Measurements from ENCODE around the gene ZNF827.

The ZNF827 gene

DNA sequence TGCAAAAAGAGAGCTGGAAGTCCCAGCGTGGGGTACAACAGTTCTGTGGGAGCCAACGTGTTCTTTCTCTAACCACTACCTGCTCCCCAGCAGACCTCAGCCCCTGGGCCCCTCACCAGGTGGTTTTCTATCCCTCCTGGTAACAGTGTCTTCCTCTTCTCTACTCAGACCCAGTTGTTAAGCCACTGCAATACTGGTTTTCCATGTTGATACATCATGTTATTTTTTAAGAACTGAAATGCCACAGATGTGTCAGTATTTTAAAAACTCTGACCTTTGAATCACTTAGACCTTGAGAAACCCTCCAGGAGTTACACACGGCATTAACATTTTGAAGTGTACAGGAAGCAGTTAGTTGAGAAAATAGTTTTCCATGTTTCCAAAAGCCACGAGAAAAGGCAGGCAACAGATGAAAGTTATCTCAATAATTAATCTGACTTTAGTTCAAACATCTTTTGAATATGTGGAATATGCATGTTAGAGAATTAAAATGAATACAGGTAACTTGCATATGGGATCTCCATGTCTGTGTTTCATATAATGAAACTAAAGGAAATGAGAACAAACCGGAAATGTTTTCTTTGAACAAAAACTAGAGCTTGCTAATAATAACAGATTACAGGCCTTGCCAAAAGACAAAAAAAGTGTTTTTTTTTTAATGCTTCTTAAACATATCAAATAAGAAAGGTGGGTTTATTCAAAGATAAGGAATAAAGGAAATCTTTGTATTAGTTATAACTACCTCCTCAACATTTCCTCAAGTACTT, 108.8 kb downstream of the ZNF827 start:
- DNase-seq (ENCODE audit: low read depth in 2 of 2): no peak

DNA sequence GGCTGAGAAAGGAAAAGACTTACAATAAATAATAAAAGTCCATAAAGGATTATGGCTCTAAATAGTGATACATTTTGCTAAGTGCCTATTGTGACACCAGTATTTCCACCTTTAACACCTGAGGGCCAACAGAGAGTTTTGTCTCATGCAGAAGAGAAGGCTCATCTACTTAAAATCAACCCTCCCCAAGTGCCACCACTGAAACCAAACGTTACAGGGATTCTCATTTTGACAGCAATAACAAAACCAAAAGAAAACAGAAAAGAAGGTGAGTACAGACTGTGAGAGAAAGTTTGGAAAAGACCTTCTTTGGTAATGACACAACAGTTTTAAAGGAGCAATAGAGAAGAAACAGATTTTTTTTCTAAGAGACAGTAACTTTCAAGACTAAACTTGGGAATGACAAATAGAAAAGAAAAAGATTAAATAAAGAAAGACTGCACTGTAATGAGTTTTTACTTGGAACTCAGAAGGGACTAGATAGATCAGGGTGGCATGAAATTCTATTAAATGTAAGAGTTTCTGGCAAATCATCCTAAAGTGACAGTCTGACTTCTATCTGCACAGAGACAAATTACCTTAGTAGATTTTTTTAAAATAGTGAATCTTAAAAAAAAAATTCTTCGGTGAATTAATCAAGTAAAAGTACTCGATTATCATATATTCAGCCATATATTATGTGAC, 109.7 kb downstream of the ZNF827 start:
- no peak for DNase-seq (ENCODE audit: low read depth in 2 of 2)

- DNase-seq (ENCODE audit: low read depth in 2 of 2): no peak
These were observed 110.7 kb downstream of the ZNF827 start for GRCh38 chr4:145827885-145828284.

GRCh38 chr4:145825255-145825654, 113.4 kb downstream of the ZNF827 start:
- DNase-seq (ENCODE audit: low read depth in 2 of 2): no peak

GRCh38 chr4:145824463-145824862, 114.2 kb downstream of the ZNF827 start:
- DNase-seq (ENCODE audit: low read depth in 2 of 2): no peak

DNA sequence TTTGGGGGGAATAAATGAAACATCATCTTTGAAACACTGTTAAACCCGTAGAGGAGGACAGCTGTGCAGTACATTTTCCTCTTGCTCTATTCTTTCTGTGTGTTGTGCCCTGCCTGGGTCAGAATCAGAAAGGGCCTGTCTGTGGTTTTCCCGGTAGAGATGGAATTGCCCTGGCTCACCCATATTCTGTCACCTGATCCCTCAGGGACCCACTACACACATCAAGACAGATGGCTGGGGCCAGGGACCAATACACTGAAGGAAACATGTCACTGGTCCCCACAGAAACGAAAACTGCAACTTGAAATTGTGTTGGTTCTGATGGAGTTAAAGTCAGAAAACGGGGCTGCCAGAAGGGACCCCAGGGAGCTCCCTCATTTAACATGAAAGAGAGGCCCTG, 114.9 kb downstream of the ZNF827 start:
- DNase-seq (ENCODE audit: low read depth in 2 of 2): no peak

DNA sequence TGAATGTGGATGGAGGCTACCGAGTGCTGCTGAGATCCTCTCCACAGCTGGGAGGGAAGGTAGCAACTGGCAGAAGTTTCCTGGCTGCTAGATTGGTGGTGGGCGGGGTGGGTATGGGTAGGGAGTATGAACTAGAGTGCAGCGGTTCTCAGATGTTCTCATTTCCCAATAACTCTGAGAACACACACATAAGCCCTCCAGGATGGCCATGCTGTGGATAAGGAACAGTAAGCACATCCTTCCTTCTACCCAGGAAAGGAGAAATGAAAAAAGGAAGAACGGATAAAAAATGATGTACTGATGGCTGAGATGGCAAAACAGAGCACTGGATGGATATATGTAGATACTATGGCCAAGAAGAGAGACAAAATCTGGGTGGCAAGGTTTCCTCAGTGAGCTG, 116.0 kb downstream of the ZNF827 start:
- DNase-seq (ENCODE audit: low read depth in 2 of 2): no peak

DNA sequence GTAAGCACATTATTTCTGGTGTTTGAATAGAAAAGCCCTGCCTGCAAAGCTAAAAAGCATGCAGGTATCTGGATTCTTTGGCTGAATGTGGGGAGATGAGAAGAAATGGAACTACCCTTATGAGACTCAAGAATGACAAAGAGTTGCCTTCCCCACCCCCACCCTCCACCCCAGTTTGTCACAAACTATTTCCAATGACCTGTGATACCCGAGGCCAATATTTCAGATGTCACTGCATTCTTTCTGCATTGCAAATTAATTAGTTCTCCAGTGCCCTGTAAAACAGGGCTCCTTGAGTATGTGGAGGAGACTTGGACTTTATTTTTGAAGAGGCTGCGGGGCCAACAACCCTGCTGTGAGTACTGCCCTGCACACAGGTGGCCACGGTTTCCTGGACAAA, 116.4 kb downstream of the ZNF827 start:
- no peak for DNase-seq (ENCODE audit: low read depth in 2 of 2)

GRCh38 chr4:145821766-145822165, 116.9 kb downstream of the ZNF827 start:
- no peak for DNase-seq (ENCODE audit: low read depth in 2 of 2)

DNA sequence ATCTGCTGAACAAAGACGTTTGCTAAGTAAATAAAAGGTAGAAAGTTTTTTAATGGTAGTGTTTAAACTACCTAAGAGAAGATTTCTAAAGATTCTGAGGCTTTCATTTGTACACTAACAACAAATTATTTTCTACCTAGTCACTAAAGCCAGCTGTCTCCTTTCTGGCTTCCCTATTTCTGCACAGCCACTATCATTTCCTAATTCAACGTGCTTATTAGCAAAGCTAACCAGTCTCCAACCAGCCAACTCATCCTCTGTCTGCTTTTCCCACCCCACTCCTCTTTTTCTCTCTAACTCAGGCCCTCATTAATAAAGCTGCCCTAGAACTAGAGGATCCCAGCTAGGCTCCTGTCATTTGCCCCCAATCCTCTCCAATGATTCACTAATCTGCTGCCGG, 118.2 kb downstream of the ZNF827 start:
- no peak for DNase-seq (ENCODE audit: low read depth in 2 of 2)

DNA sequence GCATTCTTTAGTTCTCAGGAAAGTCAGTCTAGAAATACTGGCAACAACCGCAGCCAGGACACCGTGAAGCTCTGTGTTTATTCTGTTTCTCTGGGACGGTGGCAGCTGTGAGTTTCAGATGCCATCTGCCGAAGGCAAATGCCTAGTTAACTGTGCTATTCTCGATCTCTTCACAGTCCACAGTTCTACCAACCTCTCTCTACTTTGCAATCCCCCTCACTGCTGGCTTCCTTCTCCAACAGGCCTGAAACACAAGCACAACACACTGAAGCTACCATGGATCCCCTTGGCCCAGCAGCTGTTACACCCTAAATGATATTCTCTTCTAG, 118.8 kb downstream of the ZNF827 start:
- DNase-seq (ENCODE audit: low read depth in 2 of 2): no peak

- no peak for DNase-seq (ENCODE audit: low read depth in 2 of 2)
These were observed 119.3 kb downstream of the ZNF827 start for GRCh38 chr4:145819101-145819852.

- DNase-seq (ENCODE audit: low read depth in 2 of 2): no peak
These were observed 120.6 kb downstream of the ZNF827 start for GRCh38 chr4:145818011-145818410.

- DNase-seq (ENCODE audit: low read depth in 2 of 2): no peak
These were observed 122.5 kb downstream of the ZNF827 start for GRCh38 chr4:145816091-145816490.

DNA sequence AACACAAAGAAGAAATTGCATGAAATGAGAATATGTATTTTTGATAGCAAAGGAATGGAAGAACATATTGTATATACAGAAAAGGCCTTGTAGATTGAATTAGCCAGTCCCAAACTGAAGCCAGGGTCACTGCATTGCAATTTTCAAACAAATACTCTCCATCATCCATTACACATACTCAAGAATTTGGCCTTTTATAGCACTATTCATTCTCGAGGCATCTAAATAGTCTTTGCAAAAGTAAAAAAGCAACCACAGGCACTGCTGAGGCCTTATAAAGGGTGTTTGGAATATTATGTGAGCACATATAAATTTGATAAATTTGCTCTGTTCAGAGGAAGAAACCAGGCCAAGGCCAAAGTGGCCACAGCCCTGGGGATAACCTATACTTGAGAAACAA, 123.0 kb downstream of the ZNF827 start:
- no peak for DNase-seq (ENCODE audit: low read depth in 2 of 2)

DNA sequence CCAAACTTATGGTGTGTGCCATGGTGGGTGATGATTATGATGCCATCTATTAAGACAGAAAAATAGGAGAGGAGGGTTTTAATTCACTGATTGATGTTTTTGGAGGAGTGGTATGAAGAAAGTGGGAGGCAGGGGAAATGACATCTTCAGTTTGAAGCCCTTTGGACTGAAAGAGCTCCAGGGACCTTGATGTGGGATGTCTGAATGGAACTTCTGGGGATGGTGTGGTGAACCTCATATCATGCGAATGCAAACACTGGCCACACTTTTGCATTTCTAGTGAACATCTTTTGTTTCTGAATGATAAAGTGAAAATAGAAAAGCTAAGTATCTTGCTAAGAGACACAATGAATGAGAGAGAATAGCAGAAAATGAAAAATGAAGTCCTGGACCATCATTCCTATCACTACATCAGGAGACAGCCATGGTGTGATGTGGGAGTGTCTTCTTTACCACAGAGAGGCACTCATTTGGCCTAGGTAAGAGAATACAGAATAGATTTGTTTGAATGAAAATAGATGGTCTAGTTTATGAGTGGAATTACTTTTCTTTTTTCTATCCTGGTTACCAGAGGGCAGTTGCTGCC, 123.5 kb downstream of the ZNF827 start:
- no peak for DNase-seq (ENCODE audit: low read depth in 2 of 2)

DNA sequence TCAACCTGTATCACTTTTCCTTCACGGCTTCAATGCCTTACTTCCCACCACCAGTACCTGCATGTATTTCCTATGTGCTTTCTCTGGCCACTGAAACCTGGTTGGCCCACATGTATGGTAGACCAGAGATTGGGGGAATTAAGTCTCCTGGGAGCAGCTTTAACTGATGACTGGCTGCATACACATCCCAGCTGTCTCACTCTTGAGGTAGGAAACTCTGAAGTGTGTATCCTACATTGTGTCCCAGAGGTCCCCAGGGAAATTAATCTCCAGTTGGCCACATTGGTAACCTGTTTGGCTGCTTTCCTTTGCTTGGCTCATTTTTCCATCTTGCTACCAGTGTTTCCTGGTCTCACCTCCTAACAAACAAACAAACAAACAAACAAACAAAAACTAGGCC, 124.4 kb downstream of the ZNF827 start:
- DNase-seq (ENCODE audit: low read depth in 2 of 2): no peak

DNA sequence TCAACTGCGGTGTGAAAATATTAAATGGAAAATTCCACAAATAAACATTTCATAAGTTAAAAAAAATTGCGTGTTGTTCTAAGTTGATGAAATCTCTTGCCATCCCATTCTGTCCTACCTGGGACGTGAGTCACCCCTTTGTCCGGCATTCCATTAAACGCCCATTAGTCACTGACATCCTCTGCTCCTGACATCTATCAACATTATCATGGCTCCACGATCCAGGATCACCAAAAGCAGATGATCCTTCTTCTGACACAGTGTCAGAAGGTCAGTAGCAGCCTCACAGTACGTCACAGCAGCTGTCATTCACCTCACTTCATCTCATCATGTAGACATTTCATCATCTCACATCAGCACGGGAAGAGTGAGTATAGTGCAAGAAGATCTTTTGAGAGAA, 125.7 kb downstream of the ZNF827 start:
- DNase-seq (ENCODE audit: low read depth in 2 of 2): no peak

DNA sequence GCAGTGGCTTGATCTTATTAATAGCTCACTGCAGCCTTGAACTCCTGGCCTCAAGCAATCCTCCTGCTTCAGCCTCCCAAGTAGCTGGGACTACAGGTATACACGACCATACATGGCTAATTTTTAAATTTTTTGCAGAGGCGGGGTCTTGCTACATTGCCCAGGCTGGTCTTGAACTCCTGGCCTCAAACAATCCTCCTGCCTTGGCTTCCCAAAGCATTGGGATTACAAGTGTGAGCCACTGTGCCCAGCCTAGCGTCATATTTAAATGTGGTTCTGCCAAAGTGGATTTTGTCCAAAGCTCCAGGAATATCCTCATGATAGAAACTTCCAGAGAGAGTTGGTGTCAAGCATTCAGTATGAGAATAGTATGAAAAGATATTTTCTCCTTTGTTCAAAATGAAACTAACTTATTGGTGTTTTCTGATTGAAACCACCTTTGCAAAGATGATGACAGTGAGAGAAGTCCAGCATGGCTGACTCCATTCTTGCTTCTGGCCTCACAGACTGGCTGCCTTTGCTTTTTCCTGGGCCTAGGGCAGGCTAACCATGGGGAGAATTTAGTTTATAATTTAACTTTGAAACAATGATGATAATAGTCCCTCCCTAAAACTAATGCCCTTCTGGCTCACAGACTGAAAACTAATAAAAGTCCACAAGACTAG, 129.6 kb downstream of the ZNF827 start:
- no peak for DNase-seq (ENCODE audit: low read depth in 2 of 2)

DNA sequence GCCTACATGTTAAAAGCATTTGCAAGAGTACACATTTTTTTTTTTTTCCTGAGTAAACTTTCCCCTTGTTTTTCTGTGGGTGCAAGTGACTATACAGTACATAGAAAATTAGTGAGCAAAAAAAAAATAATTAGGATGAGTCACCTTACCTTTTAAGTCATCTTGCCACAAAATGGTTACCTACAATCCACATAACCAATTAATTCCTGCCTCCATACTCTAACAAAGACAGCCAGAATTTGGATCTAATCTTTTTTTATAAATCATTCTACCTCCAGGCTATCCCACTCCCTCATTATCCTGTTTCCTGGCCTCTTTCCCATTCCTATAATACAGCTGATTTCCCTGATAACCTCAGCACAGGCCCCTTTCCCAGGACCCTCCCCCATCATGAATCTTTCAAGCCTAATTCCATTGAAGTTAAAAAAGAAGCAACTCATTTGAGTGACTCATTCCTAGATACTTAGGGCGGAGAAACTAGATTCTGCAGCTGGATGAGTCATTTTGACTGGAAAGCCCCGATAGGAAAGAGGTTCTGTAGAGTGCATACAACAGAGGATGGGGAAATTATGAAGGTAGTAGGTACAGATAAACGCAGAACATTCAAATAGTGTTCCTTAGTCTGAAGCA, 130.5 kb downstream of the ZNF827 start:
- no peak for DNase-seq (ENCODE audit: low read depth in 2 of 2)

DNA sequence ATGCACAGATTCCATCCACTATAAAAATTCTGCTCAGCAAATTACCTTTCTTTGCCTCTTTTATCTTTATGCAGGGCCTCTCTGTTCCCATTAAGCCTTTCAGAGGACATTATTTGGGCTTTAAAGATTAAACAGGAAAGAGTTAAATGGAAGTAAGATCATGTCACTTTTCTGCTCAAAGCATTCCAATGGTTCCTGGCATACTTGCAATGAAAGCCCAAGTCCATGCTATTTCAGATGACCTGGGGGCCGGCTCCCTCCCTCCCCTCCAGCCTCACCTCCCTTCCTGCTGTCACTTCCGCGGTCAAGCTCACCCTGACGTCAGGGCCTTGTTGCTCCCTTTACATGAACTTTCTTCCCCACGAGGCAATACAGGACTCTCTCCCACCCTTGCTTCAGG, 133.1 kb downstream of the ZNF827 start:
- no peak for DNase-seq (ENCODE audit: low read depth in 2 of 2)

DNA sequence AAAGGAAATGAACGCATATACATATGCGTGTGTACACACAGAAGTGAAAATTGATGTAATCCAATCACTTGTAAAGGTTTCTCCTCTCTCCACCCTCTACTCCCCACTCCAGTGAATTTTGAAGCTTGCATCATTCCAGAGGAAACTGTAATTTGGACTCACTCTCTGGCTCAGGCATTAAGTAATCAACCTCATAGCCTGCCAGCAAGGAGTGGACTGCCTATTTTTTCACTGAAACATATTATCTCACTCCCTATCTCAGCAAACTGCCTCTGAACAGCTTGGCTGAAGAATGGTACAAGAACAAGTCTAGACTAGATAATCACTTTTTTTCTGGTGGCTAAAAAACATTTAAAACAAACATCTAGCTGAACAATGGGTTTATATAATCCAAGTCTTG, 134.5 kb downstream of the ZNF827 start:
- no peak for DNase-seq (ENCODE audit: low read depth in 2 of 2)
